ENCODE results near the gene ASGR2.

ASGR2 gene

GRCh38 chr17:7072406-7072805 lies 42.2 kb downstream of the ASGR2 start:
- no peak overlapping the region for H3K4me3 ChIP-seq (replicated peaks in 1 of 2; ENCODE audit: low read depth in 2 of 2, low read length in 2 of 2)
- no peak for DNase-seq (ENCODE audit: low read depth in 2 of 2)
- no peak for TF ChIP-seq CTCF (IDR thresholded peaks at IDR 0.05; ENCODE audit: low read depth, low read length)

DNA sequence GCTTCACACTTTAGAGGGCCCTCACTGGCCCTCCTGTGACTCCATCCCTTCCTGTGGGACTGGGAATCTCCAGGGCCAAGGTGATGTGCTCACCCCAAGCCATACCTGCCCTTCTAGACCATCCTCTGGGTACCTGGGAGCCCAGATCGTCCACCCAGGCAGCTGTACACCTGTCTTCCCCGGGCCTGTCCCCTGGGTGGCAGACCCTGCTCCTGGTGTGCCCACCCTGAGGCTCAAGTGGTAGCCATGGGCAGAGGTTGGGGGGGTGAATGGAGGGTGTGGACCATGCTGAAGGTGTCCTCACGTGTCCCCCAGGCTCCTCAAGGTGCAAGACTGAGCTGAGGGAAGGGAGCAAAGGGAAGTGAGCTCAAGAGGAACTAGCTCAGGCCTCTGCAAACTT lies 43.9 kb downstream of the ASGR2 start:
- no peak for DNase-seq (ENCODE audit: low read depth in 2 of 2)
- H3K4me3 ChIP-seq (replicated peaks in 1 of 2; ENCODE audit: low read depth in 2 of 2, low read length in 2 of 2), result no peak overlapping the region
- TF ChIP-seq CTCF (IDR thresholded peaks at IDR 0.05; ENCODE audit: low read depth, low read length), result no peak

- no peak for TF ChIP-seq CTCF (IDR thresholded peaks at IDR 0.05; ENCODE audit: low read depth, low read length)
- no peak overlapping the region for H3K4me3 ChIP-seq (replicated peaks in 1 of 2; ENCODE audit: low read depth in 2 of 2, low read length in 2 of 2)
- no peak for DNase-seq (ENCODE audit: low read depth in 2 of 2)
Measured at GRCh38 chr17:7068268-7068667, 46.4 kb downstream of the ASGR2 start.

GRCh38 chr17:7067198-7067597 lies 47.4 kb downstream of the ASGR2 start:
- TF ChIP-seq CTCF (IDR thresholded peaks at IDR 0.05; ENCODE audit: low read depth, low read length), result no peak
- H3K4me3 ChIP-seq (replicated peaks in 1 of 2; ENCODE audit: low read depth in 2 of 2, low read length in 2 of 2), result no peak overlapping the region

DNA sequence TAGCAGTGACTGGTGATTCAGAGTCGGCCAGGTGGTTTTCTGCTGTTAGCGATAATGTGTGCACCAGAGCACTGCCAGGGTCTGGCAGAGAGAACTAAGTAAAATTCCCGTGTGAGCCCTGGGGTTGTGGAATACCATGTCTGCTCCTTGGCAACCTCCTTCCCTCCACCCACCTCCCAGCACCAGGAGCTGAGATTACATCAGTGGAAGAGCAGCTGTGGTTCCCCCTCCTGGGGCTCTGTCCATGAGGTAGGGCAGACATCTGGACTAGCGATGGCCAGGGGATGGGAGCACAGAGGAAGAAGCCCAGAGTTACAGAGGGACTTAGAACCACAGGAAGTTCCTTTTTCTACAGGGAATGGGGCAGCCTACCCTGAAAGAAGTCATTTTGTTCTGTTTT lies 50.4 kb downstream of the ASGR2 start:
- no peak overlapping the region for H3K4me3 ChIP-seq (replicated peaks in 1 of 2; ENCODE audit: low read depth in 2 of 2, low read length in 2 of 2)
- peak in 1 of 2 donors; percentile 22 for DNase-seq (ENCODE audit: low read depth in 2 of 2)
- no peak for TF ChIP-seq CTCF (IDR thresholded peaks at IDR 0.05; ENCODE audit: low read depth, low read length)

More at GRCh38 chr17:7067198-7067597, 47.4 kb downstream of the ASGR2 start:
- no peak for DNase-seq (ENCODE audit: low read depth in 2 of 2)

GRCh38 chr17:7063518-7064094 lies 51.0 kb downstream of the ASGR2 start:
- peak in 1 of 2 donors; percentile 29 for DNase-seq (ENCODE audit: low read depth in 2 of 2)
- H3K4me3 ChIP-seq (replicated peaks in 1 of 2; ENCODE audit: low read depth in 2 of 2, low read length in 2 of 2), result no peak overlapping the region
- TF ChIP-seq CTCF (IDR thresholded peaks at IDR 0.05; ENCODE audit: low read depth, low read length), result no peak
